Measurements from ENCODE around the gene ATF6B.

- TF ChIP-seq POLR2A (IDR thresholded peaks at IDR 0.05): no peak
- TF ChIP-seq CTCF (IDR thresholded peaks at IDR 0.05): no peak
Observed at GRCh38 chr6:32107406-32107805, 20.6 kb downstream of the ATF6B start.

Data from esophagus squamous epithelium (tissue), 4 donors.